ENCODE measurements around the gene CEP70.
A peak's percentile ranks its signal among the peaks of the same experiment; 100 is the strongest.

CEP70 gene

DNA sequence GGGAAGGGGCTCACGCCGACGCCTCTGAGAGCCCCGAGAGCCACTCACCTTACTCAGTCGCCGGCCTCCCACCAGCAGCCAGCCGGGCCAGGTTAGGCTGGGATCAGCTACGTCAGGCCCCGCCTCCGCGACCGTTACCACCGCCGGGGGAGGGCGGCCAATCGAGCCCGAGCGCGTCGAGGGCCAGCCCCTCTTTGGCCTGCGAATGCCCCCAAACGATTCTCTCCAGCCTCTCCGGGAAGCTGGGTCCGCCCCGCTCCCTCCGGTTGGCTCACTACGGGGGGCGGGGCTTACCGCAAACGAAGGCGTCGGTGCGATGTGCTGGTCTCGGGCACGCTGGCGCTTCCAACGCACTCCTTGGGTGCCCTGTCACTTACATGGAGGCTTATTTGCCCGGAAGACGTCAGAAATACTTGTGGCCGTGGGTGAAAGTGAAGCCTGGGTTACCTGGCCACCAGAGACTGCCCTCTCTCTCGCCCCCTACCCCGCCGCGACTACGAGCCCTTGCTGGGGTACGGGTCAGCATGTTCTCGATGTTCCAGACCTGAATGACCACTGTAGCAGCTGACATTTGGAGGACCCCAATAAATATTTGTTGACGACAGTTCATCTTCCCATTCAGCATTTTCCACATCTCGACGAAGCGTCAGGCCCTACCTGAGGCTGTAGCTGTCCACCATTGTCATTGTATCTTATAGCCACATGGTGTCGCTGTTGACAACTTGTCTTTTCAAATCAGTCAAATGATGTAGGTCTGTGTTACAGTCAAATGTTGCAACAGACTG, at the start of gene CEP70:
Gene CEP70, minus strand, starts transcription at position 111 of the 785 bp plus-strand sequence. CDS start 21,333 bp downstream, outside the sequence.
- DNase-seq (ENCODE audit: low read depth, low spot score) = peak; percentile 81
- H3K4me3 ChIP-seq = peak within 1 kb of the TSS; percentile 86
- H3K36me3 ChIP-seq (ENCODE audit: insufficient read depth, low read length) = no peaks in the 10 kb centered on the region
- peak within 1 kb of the TSS; percentile 58 for H3K9ac ChIP-seq (ENCODE audit: insufficient read length)
- TF ChIP-seq EZH2 (IDR thresholded peaks at IDR 0.05) (no peak), POLR2AphosphoS5 (IDR thresholded peaks at IDR 0.05; ENCODE audit: borderline replicate concordance, low read depth, low read length) (peak; percentile 47; the same call in 1 of the 2 replicates), FOXP2 (optimal IDR thresholded peaks at IDR 0.05; ENCODE audit: control extremely low read depth, extremely low read length, insufficient read depth) (no peak)
- no peak within 1 kb of the TSS for H3K27ac ChIP-seq
- no peaks in the 10 kb centered on the region for H3K9me3 ChIP-seq (ENCODE audit: low read depth, low read length)

GRCh38 chr3:138642927-138643253, 48.8 kb upstream of the CEP70 start:
- no peaks in the 10 kb centered on the region; the same call in 1 of the 2 replicates for H3K9me3 ChIP-seq (ENCODE audit: low read depth, low read length)

GRCh38 chr3:138642226-138642926, 48.3 kb upstream of the CEP70 start:
- H3K27ac ChIP-seq = no peak overlapping the region
- TF ChIP-seq EZH2 (IDR thresholded peaks at IDR 0.05) (no peak), POLR2AphosphoS5 (IDR thresholded peaks at IDR 0.05; ENCODE audit: borderline replicate concordance, low read depth, low read length) (no peak), FOXP2 (optimal IDR thresholded peaks at IDR 0.05; ENCODE audit: control extremely low read depth, extremely low read length, insufficient read depth) (no peak)
- no peaks in the 10 kb centered on the region; the same call in 1 of the 2 replicates for H3K9me3 ChIP-seq (ENCODE audit: low read depth, low read length)
- no peak overlapping the region for H3K4me3 ChIP-seq
- H3K36me3 ChIP-seq (ENCODE audit: insufficient read depth, low read length) = no peaks in the 10 kb centered on the region
- no peak for DNase-seq (ENCODE audit: low read depth, low spot score)
- no peak overlapping the region for H3K9ac ChIP-seq (ENCODE audit: insufficient read length)

More at GRCh38 chr3:138642927-138643253, 48.8 kb upstream of the CEP70 start:
- Histone ChIP-seq H3K36me3 (ENCODE audit: insufficient read depth, low read length) (no peaks in the 10 kb centered on the region), H3K9ac (ENCODE audit: insufficient read length) (no peak overlapping the region), H3K4me3 (no peak overlapping the region), H3K27ac (no peak overlapping the region)
- no peak for TF ChIP-seq POLR2AphosphoS5 (IDR thresholded peaks at IDR 0.05; ENCODE audit: borderline replicate concordance, low read depth, low read length)
- TF ChIP-seq FOXP2 (optimal IDR thresholded peaks at IDR 0.05; ENCODE audit: control extremely low read depth, extremely low read length, insufficient read depth) = no peak
- no peak for TF ChIP-seq EZH2 (IDR thresholded peaks at IDR 0.05)
- DNase-seq (ENCODE audit: low read depth, low spot score) = no peak

GRCh38 chr3:138640537-138640936, 46.5 kb upstream of the CEP70 start:
- TF ChIP-seq EZH2 (IDR thresholded peaks at IDR 0.05) = no peak
- no peak for TF ChIP-seq POLR2AphosphoS5 (IDR thresholded peaks at IDR 0.05; ENCODE audit: borderline replicate concordance, low read depth, low read length)
- no peak for TF ChIP-seq FOXP2 (optimal IDR thresholded peaks at IDR 0.05; ENCODE audit: control extremely low read depth, extremely low read length, insufficient read depth)
- no peaks in the 10 kb centered on the region for H3K36me3 ChIP-seq (ENCODE audit: insufficient read depth, low read length)
- H3K27ac ChIP-seq = no peak overlapping the region
- no peak for DNase-seq (ENCODE audit: low read depth, low spot score)
- no peak overlapping the region for H3K9ac ChIP-seq (ENCODE audit: insufficient read length)
- H3K9me3 ChIP-seq (ENCODE audit: low read depth, low read length) = no peaks in the 10 kb centered on the region; the same call in 1 of the 2 replicates
- H3K4me3 ChIP-seq = no peak overlapping the region

- Histone ChIP-seq H3K9ac (ENCODE audit: insufficient read length) (no peak overlapping the region), H3K9me3 (ENCODE audit: low read depth, low read length) (no peaks in the 10 kb centered on the region; the same call in 1 of the 2 replicates), H3K27ac (no peak overlapping the region), H3K36me3 (ENCODE audit: insufficient read depth, low read length) (no peaks in the 10 kb centered on the region), H3K4me3 (no peak overlapping the region)
- DNase-seq (ENCODE audit: low read depth, low spot score) = no peak
- TF ChIP-seq POLR2AphosphoS5 (IDR thresholded peaks at IDR 0.05; ENCODE audit: borderline replicate concordance, low read depth, low read length) (no peak), FOXP2 (optimal IDR thresholded peaks at IDR 0.05; ENCODE audit: control extremely low read depth, extremely low read length, insufficient read depth) (no peak), EZH2 (IDR thresholded peaks at IDR 0.05) (no peak)
Observed at GRCh38 chr3:138638641-138639040, 44.6 kb upstream of the CEP70 start.

- no peaks in the 10 kb centered on the region for H3K9me3 ChIP-seq (ENCODE audit: low read depth, low read length)
- no peak overlapping the region for H3K4me3 ChIP-seq
- H3K36me3 ChIP-seq (ENCODE audit: insufficient read depth, low read length) = no peaks in the 10 kb centered on the region
- no peak for DNase-seq (ENCODE audit: low read depth, low spot score)
- H3K9ac ChIP-seq (ENCODE audit: insufficient read length) = no peak overlapping the region
- H3K27ac ChIP-seq = no peak overlapping the region
- no peak for TF ChIP-seq EZH2 (IDR thresholded peaks at IDR 0.05)
- TF ChIP-seq FOXP2 (optimal IDR thresholded peaks at IDR 0.05; ENCODE audit: control extremely low read depth, extremely low read length, insufficient read depth) = no peak
- no peak for TF ChIP-seq POLR2AphosphoS5 (IDR thresholded peaks at IDR 0.05; ENCODE audit: borderline replicate concordance, low read depth, low read length)
Observed at GRCh38 chr3:138629526-138629925, 35.5 kb upstream of the CEP70 start.

GRCh38 chr3:138625707-138626365, 31.8 kb upstream of the CEP70 start:
- Histone ChIP-seq H3K4me3 (no peak overlapping the region), H3K27ac (no peak overlapping the region), H3K9ac (ENCODE audit: insufficient read length) (no peak overlapping the region), H3K9me3 (ENCODE audit: low read depth, low read length) (no peaks in the 10 kb centered on the region), H3K36me3 (ENCODE audit: insufficient read depth, low read length) (no peaks in the 10 kb centered on the region)
- DNase-seq (ENCODE audit: low read depth, low spot score) = no peak
- no peak for TF ChIP-seq POLR2AphosphoS5 (IDR thresholded peaks at IDR 0.05; ENCODE audit: borderline replicate concordance, low read depth, low read length)
- no peak for TF ChIP-seq FOXP2 (optimal IDR thresholded peaks at IDR 0.05; ENCODE audit: control extremely low read depth, extremely low read length, insufficient read depth)
- no peak for TF ChIP-seq EZH2 (IDR thresholded peaks at IDR 0.05)

- no peak for DNase-seq (ENCODE audit: low read depth, low spot score)
- TF ChIP-seq EZH2 (IDR thresholded peaks at IDR 0.05) (no peak), FOXP2 (optimal IDR thresholded peaks at IDR 0.05; ENCODE audit: control extremely low read depth, extremely low read length, insufficient read depth) (no peak), POLR2AphosphoS5 (IDR thresholded peaks at IDR 0.05; ENCODE audit: borderline replicate concordance, low read depth, low read length) (no peak)
- Histone ChIP-seq H3K4me3 (no peak overlapping the region), H3K9ac (ENCODE audit: insufficient read length) (no peak overlapping the region), H3K36me3 (ENCODE audit: insufficient read depth, low read length) (no peaks in the 10 kb centered on the region), H3K27ac (no peak overlapping the region), H3K9me3 (ENCODE audit: low read depth, low read length) (no peaks in the 10 kb centered on the region)
Observed at GRCh38 chr3:138624518-138624917, 30.5 kb upstream of the CEP70 start.
